ENCODE data around the gene ATP10B.

DNA sequence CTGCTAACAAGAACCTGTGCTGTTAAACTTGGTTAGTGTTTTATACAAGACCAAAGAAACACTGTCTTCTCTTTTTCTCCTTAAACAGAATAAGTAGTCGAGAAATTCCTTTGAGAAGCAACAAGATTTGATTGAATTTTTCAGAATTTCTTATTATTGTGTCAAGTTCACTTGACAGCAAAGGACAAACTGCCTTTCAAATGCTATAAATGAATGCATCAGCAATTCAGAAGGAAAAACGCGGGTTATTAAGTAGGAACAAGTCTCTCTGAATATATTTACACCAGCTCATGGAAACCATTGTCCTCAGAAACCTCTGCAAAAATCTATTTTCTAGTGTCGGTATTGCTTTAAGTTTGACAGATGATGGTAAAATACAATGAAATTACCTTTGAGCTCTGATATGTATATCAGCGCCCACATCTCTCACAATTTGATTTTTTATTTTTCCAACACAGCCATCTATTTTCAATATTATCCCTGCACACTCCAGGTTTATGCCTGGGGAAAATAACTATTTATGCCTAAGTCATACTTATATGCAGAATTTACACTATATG lies 4.4 kb downstream of the ATP10B start:
- TF ChIP-seq CTCF (IDR thresholded peaks at IDR 0.05) (no peak), POLR2A (IDR thresholded peaks at IDR 0.05) (no peak)
